ENCODE data around the gene ST6GALNAC6. TPM values are rescaled to one million over a fixed set of nuclear protein-coding genes. Genes with fewer than 3 reads are reported as not detected.
"Not testable (repeated sequence)": the region's sequence is repeated elsewhere in the genome, so short reads cannot be mapped to it uniquely, and the experiment has no call there.

ST6GALNAC6 gene
- total RNA-seq, 1 experiment from 2014 or later, result 14.8 TPM

DNA sequence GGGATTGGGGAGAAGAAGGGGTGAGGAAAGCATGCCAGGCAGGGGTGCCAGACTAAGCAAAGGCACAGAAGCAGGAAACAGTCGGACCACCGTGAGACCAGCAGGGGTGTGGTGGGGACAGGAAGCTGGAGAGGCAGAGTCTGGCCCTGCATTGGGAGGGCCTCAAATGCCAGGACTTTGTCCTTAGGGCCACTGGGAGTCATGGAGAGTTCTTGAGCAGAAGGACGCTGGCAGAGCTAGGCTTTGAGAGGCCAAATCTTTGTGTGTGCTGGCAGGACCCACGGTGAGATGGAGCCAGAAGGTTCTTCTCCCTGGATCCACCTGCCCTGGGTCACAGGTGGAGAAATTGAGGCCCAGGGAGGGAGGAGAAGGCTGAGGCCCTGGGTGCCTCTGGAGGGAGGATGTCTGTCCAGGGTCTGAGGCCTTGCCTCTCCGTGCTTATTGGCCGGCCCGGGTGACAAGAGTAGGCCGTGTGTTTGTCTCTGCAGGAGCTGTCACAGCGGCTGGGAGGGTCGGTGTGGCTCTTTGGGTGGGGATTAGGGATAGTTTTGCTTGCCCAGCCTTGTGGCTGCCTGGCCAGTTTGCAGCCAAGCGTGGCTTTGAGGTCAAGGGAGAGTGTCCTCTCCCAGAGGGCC is 43.2 kb downstream of the ST6GALNAC6 start:
- no peak for DNase-seq (ENCODE audit: low spot score)

DNA sequence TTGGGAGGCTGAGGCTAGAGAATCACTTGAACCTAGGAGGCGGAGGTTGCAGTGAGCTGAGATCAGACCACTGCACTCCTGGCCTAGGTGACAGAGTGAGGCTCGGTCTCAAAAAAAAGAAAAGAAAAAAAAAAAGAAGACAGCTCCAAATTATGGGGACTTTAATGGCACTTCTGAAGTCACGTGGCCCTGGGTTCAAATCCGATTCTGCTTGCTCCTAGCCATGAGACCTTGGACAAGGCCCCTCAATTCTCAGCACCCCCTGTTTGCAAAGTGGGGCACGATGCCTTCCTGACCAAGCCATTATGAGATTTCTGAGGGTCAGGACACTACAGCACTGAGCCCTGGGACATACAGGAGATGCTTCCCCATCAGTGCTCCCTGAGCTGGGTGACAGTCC is 43.9 kb downstream of the ST6GALNAC6 start:
- no peak for DNase-seq (ENCODE audit: low spot score)

DNA sequence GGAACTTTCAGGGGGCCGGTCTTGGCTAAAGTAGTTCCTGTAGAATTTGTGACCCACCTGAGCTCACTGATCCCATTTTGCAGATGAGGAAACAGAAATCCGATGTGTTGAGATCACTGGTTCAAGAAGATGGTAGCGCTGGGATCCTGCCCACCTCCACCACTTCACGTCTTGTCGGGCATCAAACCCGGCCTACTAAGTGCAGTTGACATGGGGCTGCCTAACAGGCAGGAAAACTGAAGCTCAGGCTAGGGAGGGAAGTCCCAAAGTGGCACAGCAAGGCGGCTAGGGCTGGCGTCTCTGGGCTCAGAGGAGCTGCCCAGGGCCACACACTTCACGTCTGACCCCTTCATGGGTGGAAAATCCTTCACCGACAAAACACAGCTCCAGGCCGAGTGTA is 44.4 kb downstream of the ST6GALNAC6 start:
- no peak for DNase-seq (ENCODE audit: low spot score)

GRCh38 chr9:127854184-127854806 is 45.1 kb downstream of the ST6GALNAC6 start, which contains the start of gene ENG:
ENG (minus strand) TSS chr9:127854658; CDS start chr9:127854355, 303 bp downstream.
- DNase-seq (ENCODE audit: low spot score), result no peak

DNA sequence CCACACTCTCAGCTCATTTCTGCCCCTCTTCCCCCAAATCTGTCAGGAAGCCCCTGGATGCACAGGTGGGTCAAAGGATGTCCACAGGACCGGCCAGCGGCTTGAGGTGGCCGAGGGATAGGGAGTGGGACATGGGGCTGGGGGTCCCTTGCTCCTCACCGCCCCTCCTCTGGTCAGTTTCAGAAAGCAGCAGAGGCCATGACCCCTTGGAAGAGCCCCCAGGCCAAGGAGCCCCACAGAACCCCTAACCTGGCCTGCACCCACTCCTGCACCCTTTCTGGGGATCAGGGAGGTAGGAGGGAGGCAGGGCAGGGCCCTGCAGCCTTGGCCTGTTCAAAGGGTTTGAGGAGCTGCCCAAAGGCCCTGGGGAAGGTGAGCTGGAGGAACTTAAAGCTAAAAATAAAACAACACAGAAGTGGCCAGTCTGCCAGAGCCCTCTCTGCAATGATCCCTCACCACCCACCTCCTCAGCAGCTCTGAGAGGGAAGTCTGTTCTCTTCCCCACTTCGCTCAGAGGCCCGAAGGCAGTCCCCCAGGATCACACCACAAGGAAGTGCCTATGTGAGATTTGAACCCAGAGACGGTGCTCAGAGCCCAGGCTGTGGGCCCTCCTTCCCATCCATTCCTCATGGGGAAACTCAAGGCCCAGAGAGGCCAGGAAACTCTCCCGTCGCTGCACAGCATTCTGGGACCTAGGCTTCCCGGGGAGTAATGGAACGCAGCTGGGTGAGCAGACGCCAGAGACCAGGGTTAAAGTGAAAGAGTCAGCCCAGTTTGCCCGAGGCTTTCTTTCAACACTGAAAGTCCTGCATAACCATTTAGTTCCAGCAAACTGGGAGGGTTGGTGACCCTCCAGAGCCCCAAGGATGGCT is 45.9 kb downstream of the ST6GALNAC6 start:
- DNase-seq (ENCODE audit: low spot score), result no peak

DNA sequence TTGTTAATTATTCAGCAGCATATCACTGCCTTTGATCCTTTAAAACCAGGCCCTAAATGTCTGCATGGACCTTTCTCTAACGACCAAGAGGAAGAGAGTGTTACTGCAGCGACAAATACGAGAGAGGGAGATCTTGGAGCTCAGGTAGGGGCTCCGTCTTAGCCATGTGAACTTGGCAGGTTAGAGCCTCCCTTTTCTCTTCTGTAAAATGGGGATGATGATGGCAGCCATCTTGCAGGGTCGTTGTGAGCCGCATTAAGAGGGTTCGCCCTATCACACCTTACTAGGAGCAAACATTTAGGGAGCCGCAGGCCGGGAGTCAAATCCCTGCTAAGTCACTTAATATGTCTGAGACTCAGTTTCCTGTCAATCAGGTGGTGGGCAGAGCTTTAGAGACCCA is 46.6 kb downstream of the ST6GALNAC6 start:
- DNase-seq (ENCODE audit: low spot score), result no peak

DNA sequence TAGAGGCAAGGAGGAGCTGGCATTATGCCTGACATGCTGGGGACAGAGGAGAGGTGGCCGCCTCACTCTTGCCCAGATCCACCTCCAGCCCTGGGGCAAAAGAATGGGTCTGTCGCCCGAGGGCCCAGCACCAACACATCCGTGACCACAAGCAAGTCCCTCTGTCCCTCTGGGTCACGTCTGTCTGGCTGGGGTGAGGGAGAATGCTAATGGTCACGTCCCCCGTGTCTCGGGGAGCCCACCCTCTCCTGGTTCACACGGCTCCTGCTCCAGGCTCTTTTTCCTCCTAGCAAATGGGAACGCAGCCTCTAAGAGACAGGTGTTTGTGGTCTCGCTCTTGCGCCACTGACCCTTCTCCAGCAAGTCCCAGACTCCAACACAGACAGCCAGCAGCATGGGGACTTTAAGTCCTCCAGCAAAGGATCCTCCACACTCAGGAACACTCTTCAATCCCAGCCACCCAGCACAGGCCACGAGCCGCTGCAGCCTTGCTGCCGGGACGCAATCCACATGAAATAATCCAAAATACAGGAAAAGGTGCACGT is 49.0 kb downstream of the ST6GALNAC6 start:
- DNase-seq (ENCODE audit: low spot score), result no peak

GRCh38 chr9:127848756-127849504 is 50.5 kb downstream of the ST6GALNAC6 start:
- DNase-seq (ENCODE audit: low spot score), result no peak

GRCh38 chr9:127847833-127848755 is 51.3 kb downstream of the ST6GALNAC6 start:
- DNase-seq (ENCODE audit: low spot score), result no peak

- DNase-seq (ENCODE audit: low spot score), result no peak
These were observed 52.3 kb downstream of the ST6GALNAC6 start for GRCh38 chr9:127847178-127847510.

DNA sequence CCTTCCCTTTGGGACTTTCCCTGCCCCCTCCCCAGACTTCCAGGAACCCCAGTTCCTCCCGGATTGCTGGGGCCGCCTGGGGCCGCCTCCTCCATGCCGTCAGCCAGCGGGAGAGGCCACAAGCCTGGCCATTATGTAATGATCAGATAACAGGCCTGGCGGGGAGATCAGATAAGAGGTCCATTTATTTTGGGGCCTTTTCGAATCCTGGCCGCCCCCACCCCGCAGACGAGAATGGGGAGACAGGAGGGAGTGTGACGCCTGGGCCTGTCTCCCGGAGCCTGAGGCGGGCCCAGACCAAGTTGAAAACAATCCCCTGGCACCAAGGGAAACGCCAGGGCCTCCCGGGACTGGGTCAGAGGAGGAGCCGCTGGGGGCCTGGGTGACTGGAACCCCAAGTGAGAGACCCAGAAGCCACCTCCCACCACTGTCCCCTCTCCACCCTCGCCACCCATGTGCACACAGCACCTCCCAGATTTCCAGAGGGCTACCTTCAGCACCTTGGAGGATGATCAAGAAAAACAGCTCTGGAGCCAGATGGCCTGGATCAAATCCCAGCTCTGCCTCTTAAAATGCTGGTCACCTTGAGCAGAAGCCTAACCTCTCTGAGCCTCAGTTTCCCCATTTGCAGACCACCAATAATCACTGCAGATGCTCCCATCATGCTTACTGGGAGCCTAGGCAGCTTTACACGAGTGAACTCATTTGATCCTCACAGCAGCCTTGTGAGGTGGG is 52.8 kb downstream of the ST6GALNAC6 start:
- no peak for DNase-seq (ENCODE audit: low spot score)

DNA sequence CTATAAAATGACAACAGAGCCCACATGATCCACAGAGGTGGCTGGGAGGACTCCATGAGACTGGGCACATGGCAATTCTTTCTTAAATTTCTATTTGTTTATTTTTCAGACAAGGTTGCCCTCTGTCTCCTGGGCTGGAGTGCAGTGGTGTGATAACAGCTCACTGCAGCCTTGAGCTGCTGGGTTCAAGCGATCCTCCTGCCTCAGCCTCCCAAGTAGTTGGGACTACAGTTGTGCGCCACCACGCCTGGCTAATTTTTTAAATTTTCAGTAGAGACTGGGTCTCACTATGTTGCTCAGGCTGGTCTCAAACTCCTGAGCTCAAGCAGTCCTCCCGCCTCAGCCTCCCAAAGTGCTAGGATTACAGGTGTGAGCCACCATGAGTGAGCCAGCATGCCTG is 53.8 kb downstream of the ST6GALNAC6 start:
- not testable (repeated sequence) for DNase-seq (ENCODE audit: low spot score)

- no peak for DNase-seq (ENCODE audit: low spot score)
These were observed 54.5 kb downstream of the ST6GALNAC6 start for GRCh38 chr9:127844821-127845359.

DNA sequence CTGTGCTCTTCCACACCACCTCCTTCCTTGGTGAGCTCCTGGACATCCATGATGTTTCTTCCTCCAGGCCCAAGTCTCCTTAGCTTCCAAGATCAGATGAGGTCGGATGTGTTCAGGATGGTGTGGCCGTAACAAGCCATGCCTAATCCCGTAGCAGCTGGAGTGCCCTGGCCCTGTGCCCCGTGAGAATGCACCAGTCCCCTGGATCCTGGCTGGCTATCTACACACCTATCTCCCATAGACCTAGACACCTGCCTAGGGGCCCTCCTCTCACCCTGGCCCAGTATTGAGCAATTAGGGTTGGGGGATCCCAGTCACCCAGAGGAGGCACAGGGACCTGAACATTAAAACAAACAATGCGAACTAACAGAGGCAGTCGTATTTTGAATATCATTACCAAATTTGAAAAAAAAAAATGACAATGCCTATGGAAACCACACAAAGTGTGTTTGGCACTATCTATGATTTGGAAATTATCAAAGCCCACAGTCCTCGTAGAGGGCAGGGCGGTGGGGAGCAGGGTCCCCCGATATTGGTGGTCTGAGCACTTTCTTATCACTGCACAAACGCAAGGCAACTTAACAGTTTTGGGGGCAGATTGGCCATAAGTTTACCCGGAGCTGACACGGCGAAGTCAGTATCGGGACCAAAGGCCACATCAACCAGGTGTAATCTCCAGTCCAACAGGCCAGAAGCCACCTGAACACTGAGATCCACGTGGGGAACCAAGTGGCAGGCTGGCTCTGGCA is 58.1 kb downstream of the ST6GALNAC6 start:
- no peak for DNase-seq (ENCODE audit: low spot score)

- no peak for DNase-seq (ENCODE audit: low spot score)
These were observed 60.9 kb downstream of the ST6GALNAC6 start for GRCh38 chr9:127838375-127839078.

- DNase-seq (ENCODE audit: low spot score), result no peak
These were observed 62.1 kb downstream of the ST6GALNAC6 start for GRCh38 chr9:127837346-127837745.

- not testable (repeated sequence) for DNase-seq (ENCODE audit: low spot score)
These were observed 62.8 kb downstream of the ST6GALNAC6 start for GRCh38 chr9:127836561-127836960.

DNA sequence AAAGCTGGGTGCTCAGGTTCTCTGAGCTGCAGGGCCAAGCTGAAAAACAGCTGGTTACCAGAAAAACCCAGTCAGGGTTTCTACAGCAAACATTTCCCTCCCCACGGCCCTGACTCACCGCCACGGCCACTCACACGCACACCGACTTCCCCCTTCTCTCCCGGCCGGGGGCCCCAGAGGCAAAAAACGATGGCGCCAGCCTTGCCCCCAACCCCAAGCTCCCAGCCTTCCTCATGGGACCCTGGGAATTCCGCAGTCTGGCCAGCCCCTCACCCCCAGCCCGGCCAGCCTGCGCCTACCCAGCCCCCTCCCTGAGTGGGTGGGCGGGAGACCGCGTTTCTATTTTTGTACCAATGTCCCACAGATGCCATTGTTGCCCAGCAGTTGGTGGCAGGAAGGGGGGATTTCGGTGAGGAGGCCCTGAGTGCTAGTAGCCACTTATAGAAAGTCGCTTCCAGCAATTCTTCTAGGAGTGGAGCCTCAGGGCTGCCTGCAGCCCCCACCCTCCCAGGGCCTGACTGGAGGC is 63.3 kb downstream of the ST6GALNAC6 start:
- DNase-seq (ENCODE audit: low spot score), result no peak
